CD4-positive, alpha-beta memory T cell (primary cell): ENCODE results near the gene PLCD1. TPM values are rescaled to one million over a fixed set of nuclear protein-coding genes. Genes with fewer than 3 reads are reported as not detected.

ENCODE experiments used
- CTCF ChIA-PET: fragments of 350-600 bp; sonication (Branson Sonifier 250); formaldehyde crosslinking; loops from one replicate; lab custom pipeline; 2021; ENCODE audit warnings: inconsistent platforms; ENCODE audit not compliant: partially characterized antibody; lab: Charles Lee
- POLR2A ChIA-PET: fragments of 350-600 bp; sonication (Branson Sonifier 250); formaldehyde crosslinking; loops from one replicate; lab custom pipeline; 2021; ENCODE audit not compliant: partially characterized antibody; lab: Charles Lee
- DNase-seq, 5 donors: peaks; one replicate each; pipeline versions ENCODE4 v3.0.0 to v3.0.0-alpha.2; 2020 to 2022; ENCODE audit warnings: mixed read lengths in 1 of 5
- H3K27ac ChIP-seq: one replicate; pipeline ENCODE4 v1.7.0; 2013; ENCODE audit warnings: low read depth, low read length
- H3K27me3 ChIP-seq: 2 replicates; pipeline ENCODE4 v1.7.0; 2013; ENCODE audit warnings: mild to moderate bottlenecking, low read length, moderate library complexity; ENCODE audit not compliant: insufficient read depth
- H3K36me3 ChIP-seq: 2 replicates; pipeline ENCODE4 v1.7.0; 2013; ENCODE audit warnings: mild to moderate bottlenecking, low read length, moderate library complexity; ENCODE audit not compliant: insufficient read depth
- H3K4me1 ChIP-seq: 2 replicates; pipeline ENCODE4 v1.7.0; 2013; ENCODE audit warnings: mild to moderate bottlenecking, low read length, moderate library complexity; ENCODE audit not compliant: insufficient read depth
- H3K4me3 ChIP-seq, 2 donors: one replicate each; pipeline ENCODE4 v1.7.0; 2013; ENCODE audit warnings: low read length in 2 of 2, mild to moderate bottlenecking in 1 of 2
- H3K9me3 ChIP-seq, 2 donors: one replicate each; pipeline ENCODE4 v1.7.0; 2013; ENCODE audit warnings: low read length in 2 of 2, control low read depth in 1 of 2; ENCODE audit not compliant: control insufficient read depth in 1 of 2
- H3K27ac Mint-ChIP-seq, 7 donors: one replicate each; pipeline ENCODE4 v1.8.0; 2020 to 2021; ENCODE audit warnings: mixed read lengths in 7 of 7, mild to moderate bottlenecking in 6 of 7, inconsistent platforms in 3 of 7, moderate library complexity in 3 of 7
- H3K27me3 Mint-ChIP-seq, 2 donors: one replicate each; pipeline ENCODE4 v1.8.0; 2020 to 2021; ENCODE audit warnings: mixed read lengths in 2 of 2
- H3K36me3 Mint-ChIP-seq, 2 donors: one replicate each; pipeline ENCODE4 v1.8.0; 2020 to 2021; ENCODE audit warnings: mixed read lengths in 2 of 2, inconsistent platforms in 1 of 2, mild to moderate bottlenecking in 1 of 2
- H3K4me1 Mint-ChIP-seq, 4 donors: one replicate each; pipeline ENCODE4 v1.8.0; 2020 to 2021; ENCODE audit warnings: mixed read lengths in 4 of 4, mild to moderate bottlenecking in 1 of 4
- H3K4me3 Mint-ChIP-seq, 8 donors: one replicate each; pipeline ENCODE4 v1.8.0; 2020 to 2021; ENCODE audit warnings: mixed read lengths in 8 of 8, mild to moderate bottlenecking in 7 of 8, moderate library complexity in 6 of 8, inconsistent platforms in 3 of 8
- H3K9me3 Mint-ChIP-seq, 8 donors: one replicate each; pipeline ENCODE4 v1.8.0; 2020 to 2021; ENCODE audit warnings: mixed read lengths in 8 of 8, mild to moderate bottlenecking in 5 of 8, inconsistent platforms in 3 of 8, moderate library complexity in 1 of 8
- intact Hi-C: fragments of 100-400 bp; cut with micrococcal nuclease; formaldehyde crosslinking; loops from one replicate; pipeline ENCODE4 v1.15.1; 2023
- polyA plus RNA-seq, 2 donors: library from polyadenylated mRNA; unstranded; fragments of 300-500 nt; fragmentation: Illumina TruSeq; gene quantifications; one replicate each; pipeline ENCODE4 v1.2.3, GENCODE V29; 2021
- total RNA-seq, 2 experiments: library from RNA; stranded (reverse); gene quantifications; one replicate each; pipeline ENCODE4 v1.2.3, GENCODE V29; 2021

Gene PLCD1
- total and polyA plus RNA-seq, 4 experiments from 2014 or later: 38.4 to 93.9 (median 61.2) TPM

- H3K36me3 Mint-ChIP-seq: no peaks in the 10 kb centered on the region
- H3K4me3 Mint-ChIP-seq: no peak overlapping the region
- H3K27me3 ChIP-seq: no peaks in the 10 kb centered on the region
- H3K4me1 ChIP-seq: no peaks in the 10 kb centered on the region
- ChIA-PET POLR2A (no interaction called here), CTCF (interaction anchor here (1.8 to 11.7 kb wide), 3 partner anchors 13 to 58 kb away, joined by 6 to 146 read pairs (median 13); no protein-coding TSS in a partner anchor)
- intact Hi-C loops: no loop called here
- H3K4me3 ChIP-seq: no peak overlapping the region
- peaks cover 0 to 2% (median 0%) of the 10 kb centered on the region in 4 donors for H3K4me1 Mint-ChIP-seq
- DNase-seq: no peak
- H3K9me3 ChIP-seq: no peaks in the 10 kb centered on the region
- H3K27me3 Mint-ChIP-seq: no peaks in the 10 kb centered on the region
- no peaks in the 10 kb centered on the region for H3K9me3 Mint-ChIP-seq
- no peak overlapping the region for H3K27ac ChIP-seq
- H3K27ac Mint-ChIP-seq: no peak overlapping the region
- no peaks in the 10 kb centered on the region for H3K36me3 ChIP-seq
These were observed 60.4 kb downstream of the PLCD1 start for GRCh38 chr3:37968813-37969595.

GRCh38 chr3:37968199-37968598, 61.2 kb downstream of the PLCD1 start:
- Mint-ChIP-seq H3K36me3 (no peaks in the 10 kb centered on the region), H3K9me3 (no peaks in the 10 kb centered on the region), H3K4me1 (peaks cover 0 to 2% (median 0%) of the 10 kb centered on the region in 4 donors), H3K27ac (no peak overlapping the region), H3K4me3 (no peak overlapping the region), H3K27me3 (no peaks in the 10 kb centered on the region)
- intact Hi-C loops: no loop called here
- H3K9me3 ChIP-seq: no peaks in the 10 kb centered on the region
- H3K4me3 ChIP-seq: no peak overlapping the region
- CTCF ChIA-PET: interaction anchor here (0.9 to 11.7 kb wide), 7 partner anchors 8 to 66 kb away, joined by 3 to 146 read pairs (median 6); no protein-coding TSS in a partner anchor
- H3K36me3 ChIP-seq: no peaks in the 10 kb centered on the region
- no peaks in the 10 kb centered on the region for H3K27me3 ChIP-seq
- H3K27ac ChIP-seq: no peak overlapping the region
- POLR2A ChIA-PET: no interaction called here
- no peaks in the 10 kb centered on the region for H3K4me1 ChIP-seq
- DNase-seq: no peak

GRCh38 chr3:37967260-37967881, 62.1 kb downstream of the PLCD1 start:
- H3K9me3 Mint-ChIP-seq: no peaks in the 10 kb centered on the region
- POLR2A ChIA-PET: interaction anchor here (1.2 kb wide), 1 partner anchor 112 kb away, joined by 3 read pairs; no protein-coding TSS in a partner anchor
- intact Hi-C loops: loop anchor here (1.0 kb wide), 1 partner anchor 112 kb away; no protein-coding TSS in a partner anchor
- Histone ChIP-seq H3K4me1 (no peaks in the 10 kb centered on the region), H3K4me3 (no peak overlapping the region), H3K9me3 (no peaks in the 10 kb centered on the region), H3K27me3 (no peaks in the 10 kb centered on the region), H3K27ac (no peak overlapping the region), H3K36me3 (no peaks in the 10 kb centered on the region)
- no peak overlapping the region for H3K27ac Mint-ChIP-seq
- no peaks in the 10 kb centered on the region for H3K36me3 Mint-ChIP-seq
- CTCF ChIA-PET: interaction anchor here (0.6 to 11.7 kb wide), 12 partner anchors 8 to 499 kb away, joined by 3 to 146 read pairs (median 4); no protein-coding TSS in a partner anchor
- peaks cover 0 to 2% (median 0%) of the 10 kb centered on the region in 4 donors for H3K4me1 Mint-ChIP-seq
- DNase-seq: peak in 4 of 5 donors; percentile 41 to 45 (median 44)
- H3K27me3 Mint-ChIP-seq: no peaks in the 10 kb centered on the region
- H3K4me3 Mint-ChIP-seq: no peak overlapping the region

GRCh38 chr3:37964716-37965115, 64.7 kb downstream of the PLCD1 start:
- no peak overlapping the region for H3K27ac Mint-ChIP-seq

GRCh38 chr3:37964146-37964545, 65.3 kb downstream of the PLCD1 start:
- H3K4me3 Mint-ChIP-seq: no peak overlapping the region
- CTCF ChIA-PET: interaction anchor here (0.6 to 7.9 kb wide), 4 partner anchors 9 to 96 kb away, joined by 3 to 59 read pairs (median 5); no protein-coding TSS in a partner anchor
- no peaks in the 10 kb centered on the region for H3K4me1 Mint-ChIP-seq
- no peaks in the 10 kb centered on the region for H3K27me3 ChIP-seq
- intact Hi-C loops: no loop called here
- POLR2A ChIA-PET: no interaction called here
- H3K36me3 Mint-ChIP-seq: no peaks in the 10 kb centered on the region
- H3K9me3 ChIP-seq: no peaks in the 10 kb centered on the region
- H3K4me1 ChIP-seq: no peaks in the 10 kb centered on the region
- no peak for DNase-seq
- H3K9me3 Mint-ChIP-seq: no peaks in the 10 kb centered on the region
- no peak overlapping the region for H3K27ac ChIP-seq
- H3K4me3 ChIP-seq: no peak overlapping the region
- no peaks in the 10 kb centered on the region for H3K27me3 Mint-ChIP-seq
- no peaks in the 10 kb centered on the region for H3K36me3 ChIP-seq
- H3K27ac Mint-ChIP-seq: no peak overlapping the region

More at GRCh38 chr3:37964716-37965115, 64.7 kb downstream of the PLCD1 start:
- no peaks in the 10 kb centered on the region for H3K9me3 ChIP-seq
- ChIA-PET CTCF (interaction anchor here (1.2 to 7.9 kb wide), 3 partner anchors 10 to 97 kb away, joined by 3 to 59 read pairs (median 5); no protein-coding TSS in a partner anchor), POLR2A (no interaction called here)
- intact Hi-C loops: no loop called here
- DNase-seq: no peak
- no peak overlapping the region for H3K4me3 ChIP-seq
- Mint-ChIP-seq H3K9me3 (no peaks in the 10 kb centered on the region), H3K4me3 (no peak overlapping the region), H3K4me1 (no peaks in the 10 kb centered on the region), H3K27me3 (no peaks in the 10 kb centered on the region), H3K36me3 (no peaks in the 10 kb centered on the region)
- no peak overlapping the region for H3K27ac ChIP-seq
- no peaks in the 10 kb centered on the region for H3K4me1 ChIP-seq
- no peaks in the 10 kb centered on the region for H3K27me3 ChIP-seq
- H3K36me3 ChIP-seq: no peaks in the 10 kb centered on the region

GRCh38 chr3:37963635-37964034, 65.8 kb downstream of the PLCD1 start:
- Mint-ChIP-seq H3K9me3 (no peaks in the 10 kb centered on the region), H3K27me3 (no peaks in the 10 kb centered on the region), H3K4me3 (no peak overlapping the region), H3K27ac (no peak overlapping the region), H3K36me3 (no peaks in the 10 kb centered on the region), H3K4me1 (no peaks in the 10 kb centered on the region)
- Histone ChIP-seq H3K27me3 (no peaks in the 10 kb centered on the region), H3K4me3 (no peak overlapping the region), H3K4me1 (no peaks in the 10 kb centered on the region), H3K36me3 (no peaks in the 10 kb centered on the region), H3K27ac (no peak overlapping the region), H3K9me3 (no peaks in the 10 kb centered on the region)
- intact Hi-C loops: no loop called here
- POLR2A ChIA-PET: no interaction called here
- no peak for DNase-seq
- CTCF ChIA-PET: interaction anchor here (0.6 to 7.9 kb wide), 3 partner anchors 9 to 18 kb away, joined by 5 to 59 read pairs (median 5); no protein-coding TSS in a partner anchor

GRCh38 chr3:37963016-37963415, 66.4 kb downstream of the PLCD1 start:
- Mint-ChIP-seq H3K27me3 (no peaks in the 10 kb centered on the region), H3K36me3 (no peaks in the 10 kb centered on the region), H3K9me3 (no peaks in the 10 kb centered on the region), H3K4me3 (no peak overlapping the region), H3K4me1 (peaks cover 0 to 1% (median under 1%) of the 10 kb centered on the region in 4 donors), H3K27ac (no peak overlapping the region)
- DNase-seq: no peak
- CTCF ChIA-PET: interaction anchor here (7.9 kb wide), 1 partner anchor 13 kb away, joined by 59 read pairs; no protein-coding TSS in a partner anchor
- intact Hi-C loops: no loop called here
- Histone ChIP-seq H3K27ac (no peak overlapping the region), H3K27me3 (no peaks in the 10 kb centered on the region), H3K4me1 (no peaks in the 10 kb centered on the region), H3K36me3 (no peaks in the 10 kb centered on the region), H3K9me3 (no peaks in the 10 kb centered on the region), H3K4me3 (no peak overlapping the region)
- POLR2A ChIA-PET: no interaction called here
